ENCODE measurements around the gene NMD3. TPM values are rescaled to one million over a fixed set of nuclear protein-coding genes. Genes with fewer than 3 reads are reported as not detected.

NMD3 gene
- total RNA-seq, 1 donor, result 80.7 TPM

DNA sequence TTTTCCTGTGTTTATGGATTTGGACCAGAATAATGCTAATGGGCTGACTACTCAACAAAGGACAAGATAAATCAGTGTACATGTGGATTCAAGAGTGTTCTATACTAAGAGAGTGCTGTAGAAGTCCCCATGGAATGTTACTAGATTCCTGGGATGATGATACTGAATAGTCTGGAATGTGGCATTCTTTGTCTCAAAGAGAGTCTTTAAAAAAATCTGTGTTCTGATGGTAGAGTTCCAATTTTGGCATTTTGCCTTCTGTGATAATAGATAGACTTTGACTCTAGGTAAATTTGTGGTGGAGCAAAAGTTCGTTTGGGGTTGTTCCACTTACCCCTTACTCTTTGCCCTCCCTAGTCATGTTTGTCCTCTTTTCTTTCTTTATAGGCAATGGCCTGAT, 43.7 kb downstream of the NMD3 start:
- DNase-seq (ENCODE audit: low read depth), result no peak
- H3K4me3 ChIP-seq (ENCODE audit: low read depth, low read length), result no peak overlapping the region
- TF ChIP-seq, protein P1, sequence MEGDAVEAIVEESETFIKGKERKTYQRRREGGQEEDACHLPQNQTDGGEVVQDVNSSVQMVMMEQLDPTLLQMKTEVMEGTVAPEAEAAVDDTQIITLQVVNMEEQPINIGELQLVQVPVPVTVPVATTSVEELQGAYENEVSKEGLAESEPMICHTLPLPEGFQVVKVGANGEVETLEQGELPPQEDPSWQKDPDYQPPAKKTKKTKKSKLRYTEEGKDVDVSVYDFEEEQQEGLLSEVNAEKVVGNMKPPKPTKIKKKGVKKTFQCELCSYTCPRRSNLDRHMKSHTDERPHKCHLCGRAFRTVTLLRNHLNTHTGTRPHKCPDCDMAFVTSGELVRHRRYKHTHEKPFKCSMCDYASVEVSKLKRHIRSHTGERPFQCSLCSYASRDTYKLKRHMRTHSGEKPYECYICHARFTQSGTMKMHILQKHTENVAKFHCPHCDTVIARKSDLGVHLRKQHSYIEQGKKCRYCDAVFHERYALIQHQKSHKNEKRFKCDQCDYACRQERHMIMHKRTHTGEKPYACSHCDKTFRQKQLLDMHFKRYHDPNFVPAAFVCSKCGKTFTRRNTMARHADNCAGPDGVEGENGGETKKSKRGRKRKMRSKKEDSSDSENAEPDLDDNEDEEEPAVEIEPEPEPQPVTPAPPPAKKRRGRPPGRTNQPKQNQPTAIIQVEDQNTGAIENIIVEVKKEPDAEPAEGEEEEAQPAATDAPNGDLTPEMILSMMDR (IDR thresholded peaks at IDR 0.05; ENCODE audit: insufficient read depth, low read depth, low read length), result no peak

DNA sequence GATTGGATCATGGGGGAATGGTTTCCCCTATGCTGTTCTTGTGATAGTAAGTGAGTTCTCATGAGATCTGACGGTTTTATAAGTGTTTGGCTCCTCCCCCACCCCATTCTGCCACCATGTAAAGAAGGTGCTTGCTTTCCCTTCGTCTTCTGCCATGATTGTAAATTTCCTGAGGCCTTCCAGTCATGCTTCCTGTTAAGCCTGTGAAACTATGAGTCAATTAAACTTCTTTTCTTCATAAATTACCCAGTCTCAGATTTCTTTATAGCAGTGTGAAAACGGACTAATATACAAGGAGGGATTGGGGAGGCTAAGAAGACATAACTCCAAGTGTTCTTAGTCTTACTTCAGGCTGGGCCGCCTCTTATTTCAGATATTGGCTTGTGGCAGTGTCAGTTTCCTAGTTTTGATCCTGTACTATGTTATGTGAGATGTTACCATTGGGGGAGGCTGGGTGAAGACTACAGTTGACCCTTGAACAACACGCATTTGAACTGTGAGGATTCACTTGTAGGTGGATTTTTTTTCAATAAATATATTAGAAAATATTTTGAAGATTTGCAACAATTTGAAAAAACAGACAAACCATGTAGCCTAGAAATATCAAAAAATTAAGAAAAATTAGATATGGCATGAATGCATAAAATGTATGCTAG, 44.9 kb downstream of the NMD3 start:
- H3K4me3 ChIP-seq (ENCODE audit: low read depth, low read length), result no peak overlapping the region
- TF ChIP-seq, protein P1 (IDR thresholded peaks at IDR 0.05; ENCODE audit: insufficient read depth, low read depth, low read length), result no peak
- no peak for DNase-seq (ENCODE audit: low read depth)

- H3K4me3 ChIP-seq (ENCODE audit: low read depth, low read length), result no peak overlapping the region
- peak; percentile 79 for DNase-seq (ENCODE audit: low read depth)
- TF ChIP-seq, protein P1 (IDR thresholded peaks at IDR 0.05; ENCODE audit: insufficient read depth, low read depth, low read length), result no peak
These were observed 45.6 kb downstream of the NMD3 start for GRCh38 chr3:161266731-161267150.

GRCh38 chr3:161267646-161268045, 46.5 kb downstream of the NMD3 start:
- DNase-seq (ENCODE audit: low read depth), result no peak
- TF ChIP-seq, protein P1 (IDR thresholded peaks at IDR 0.05; ENCODE audit: insufficient read depth, low read depth, low read length), result no peak
- no peak overlapping the region for H3K4me3 ChIP-seq (ENCODE audit: low read depth, low read length)

DNA sequence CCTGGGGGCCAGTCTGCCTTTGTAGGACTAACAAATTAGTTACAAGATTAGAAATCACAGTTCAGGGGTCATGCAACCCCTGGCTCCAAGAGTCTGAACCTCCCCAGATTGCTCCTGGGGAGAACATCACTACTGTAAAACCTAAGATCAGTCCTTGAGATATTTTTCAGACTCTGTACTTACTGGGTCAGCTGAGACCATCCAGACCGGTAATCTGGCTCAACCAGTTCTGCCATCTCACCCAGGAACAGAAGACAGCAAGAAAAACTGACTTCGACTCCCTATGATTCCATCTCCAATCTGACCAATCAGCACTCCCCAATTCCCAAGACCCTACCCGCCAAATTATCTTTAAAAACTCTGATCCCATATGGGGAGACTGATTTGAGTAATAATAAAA, 47.5 kb downstream of the NMD3 start:
- TF ChIP-seq, protein P1 (IDR thresholded peaks at IDR 0.05; ENCODE audit: insufficient read depth, low read depth, low read length), result no peak
- DNase-seq (ENCODE audit: low read depth), result no peak

DNA sequence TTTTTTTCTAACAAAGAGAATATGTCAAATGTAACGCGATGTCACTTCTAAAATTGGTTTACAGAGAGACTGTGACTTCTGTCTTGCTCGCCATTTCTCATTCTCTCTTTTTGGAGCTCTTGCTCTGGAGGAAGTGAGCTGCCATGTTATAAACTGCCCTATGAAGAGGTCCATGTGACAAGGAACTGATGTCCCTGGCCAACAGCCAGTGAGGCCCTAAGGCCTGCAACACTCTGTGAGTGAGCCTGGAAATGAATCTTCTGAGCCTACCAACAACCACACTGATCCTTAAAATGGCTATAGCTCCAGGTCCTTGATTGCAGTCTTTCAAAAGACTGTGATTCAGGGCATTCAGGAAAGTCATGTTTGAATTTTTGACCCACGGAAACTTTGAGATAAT, 49.9 kb downstream of the NMD3 start:
- DNase-seq (ENCODE audit: low read depth), result no peak

More for the DNA sequence above, 47.5 kb downstream of the NMD3 start:
- H3K4me3 ChIP-seq (ENCODE audit: low read depth, low read length), result no peak overlapping the region

More for the DNA sequence above, 49.9 kb downstream of the NMD3 start:
- H3K4me3 ChIP-seq (ENCODE audit: low read depth, low read length), result no peak overlapping the region
- TF ChIP-seq, protein P1 (IDR thresholded peaks at IDR 0.05; ENCODE audit: insufficient read depth, low read depth, low read length), result no peak
